ENCODE results near the gene ZDHHC14. TPM values are rescaled to one million over a fixed set of nuclear protein-coding genes. Genes with fewer than 3 reads are reported as not detected.

The ZDHHC14 gene
- total RNA-seq, 2 experiments from 2014 or later: 1.3 to 1.6 TPM

DNA sequence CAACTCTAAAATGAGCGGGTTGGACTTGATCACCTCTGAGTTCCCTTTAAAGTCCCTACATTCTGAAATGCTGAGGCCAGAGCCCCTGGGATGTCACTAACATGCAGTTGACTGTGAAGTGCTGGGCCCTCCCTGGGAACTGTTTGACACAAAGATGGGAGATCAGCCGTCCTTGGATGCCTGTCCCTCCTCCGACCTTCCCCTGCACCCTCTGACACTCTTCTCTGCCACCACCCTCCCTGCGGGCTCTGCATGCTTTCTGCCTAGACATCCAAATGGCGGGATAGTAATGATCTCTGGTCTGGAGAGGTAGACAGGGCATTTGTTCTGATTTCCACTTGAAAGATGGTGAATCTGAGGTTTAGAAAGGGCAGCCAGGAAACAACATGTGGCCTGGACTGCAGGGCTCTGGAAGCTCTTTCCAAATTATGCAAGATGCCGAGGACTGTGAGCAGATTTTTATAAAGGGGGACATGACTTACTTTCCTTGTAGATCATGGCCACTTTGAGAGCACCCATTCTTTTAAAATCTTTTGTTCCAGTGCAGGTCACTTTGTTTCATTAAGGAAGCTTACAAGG, 113.2 kb downstream of the ZDHHC14 start:
- no peak overlapping the region for H3K27ac Mint-ChIP-seq
- no peak for DNase-seq
- H3K36me3 ChIP-seq (ENCODE audit: insufficient read depth, low read length): no peaks in the 10 kb centered on the region
- intact Hi-C loops (cut with DNase I, micrococcal nuclease): no loop called here
- H3K4me3 ChIP-seq (ENCODE audit: low read length): no peak overlapping the region
- H3K4me1 Mint-ChIP-seq (ENCODE audit: low read depth): peaks cover 13% of the 10 kb centered on the region
- H3K27ac ChIP-seq (ENCODE audit: low read depth in 1 of 2, low read length in 2 of 2): no peak overlapping the region
- no peaks in the 10 kb centered on the region for H3K27me3 ChIP-seq (ENCODE audit: control insufficient read depth in 1 of 2, insufficient read depth in 2 of 2, low read length in 2 of 2)
- TF ChIP-seq, protein P1, sequence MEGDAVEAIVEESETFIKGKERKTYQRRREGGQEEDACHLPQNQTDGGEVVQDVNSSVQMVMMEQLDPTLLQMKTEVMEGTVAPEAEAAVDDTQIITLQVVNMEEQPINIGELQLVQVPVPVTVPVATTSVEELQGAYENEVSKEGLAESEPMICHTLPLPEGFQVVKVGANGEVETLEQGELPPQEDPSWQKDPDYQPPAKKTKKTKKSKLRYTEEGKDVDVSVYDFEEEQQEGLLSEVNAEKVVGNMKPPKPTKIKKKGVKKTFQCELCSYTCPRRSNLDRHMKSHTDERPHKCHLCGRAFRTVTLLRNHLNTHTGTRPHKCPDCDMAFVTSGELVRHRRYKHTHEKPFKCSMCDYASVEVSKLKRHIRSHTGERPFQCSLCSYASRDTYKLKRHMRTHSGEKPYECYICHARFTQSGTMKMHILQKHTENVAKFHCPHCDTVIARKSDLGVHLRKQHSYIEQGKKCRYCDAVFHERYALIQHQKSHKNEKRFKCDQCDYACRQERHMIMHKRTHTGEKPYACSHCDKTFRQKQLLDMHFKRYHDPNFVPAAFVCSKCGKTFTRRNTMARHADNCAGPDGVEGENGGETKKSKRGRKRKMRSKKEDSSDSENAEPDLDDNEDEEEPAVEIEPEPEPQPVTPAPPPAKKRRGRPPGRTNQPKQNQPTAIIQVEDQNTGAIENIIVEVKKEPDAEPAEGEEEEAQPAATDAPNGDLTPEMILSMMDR (IDR thresholded peaks at IDR 0.05): no peak
- POLR2A ChIA-PET: no interaction called here
- ATAC-seq (ENCODE audit: poor library complexity): no peak
- no peak overlapping the region for H3K4me3 Mint-ChIP-seq
- CTCF ChIA-PET: no interaction called here
- no peaks in the 10 kb centered on the region for H3K36me3 Mint-ChIP-seq (ENCODE audit: low read depth)
- no peaks in the 10 kb centered on the region for H3K27me3 Mint-ChIP-seq
- peaks cover 8% of the 10 kb centered on the region for H3K4me1 ChIP-seq (ENCODE audit: insufficient read depth, low read length)
- no peaks in the 10 kb centered on the region for H3K9me3 ChIP-seq (ENCODE audit: control insufficient read depth in 1 of 2, insufficient read depth in 1 of 2, low read length in 2 of 2)
- H3K9me3 Mint-ChIP-seq: no peaks in the 10 kb centered on the region

DNA sequence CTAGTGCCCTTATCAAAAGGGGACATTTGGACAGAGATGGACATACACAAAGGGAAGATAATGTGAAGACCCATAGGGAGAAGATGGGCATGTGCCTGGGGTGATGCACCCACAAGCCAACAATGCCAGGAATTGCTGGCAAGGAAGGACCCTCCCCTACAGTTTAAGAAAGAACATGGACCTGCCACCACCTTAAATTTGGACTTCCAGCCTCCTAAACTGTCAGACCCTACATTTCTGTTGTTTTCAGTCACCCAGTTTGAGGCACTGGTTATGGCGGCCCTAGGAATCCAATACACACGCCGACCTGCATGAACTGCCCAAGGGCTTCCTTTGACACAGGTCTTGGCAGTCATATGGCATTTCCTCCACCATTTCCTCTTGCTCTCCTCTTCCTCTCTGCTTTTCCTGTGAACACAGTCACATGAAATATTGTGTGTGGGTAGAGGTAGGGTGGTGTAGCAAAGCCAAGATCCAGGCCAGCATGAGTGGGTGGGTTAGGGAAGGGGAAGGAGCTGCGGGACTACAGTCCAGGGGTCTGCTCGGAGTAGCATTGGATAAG, 115.6 kb downstream of the ZDHHC14 start:
- Histone ChIP-seq H3K27ac (ENCODE audit: low read depth in 1 of 2, low read length in 2 of 2) (no peak overlapping the region), H3K4me3 (ENCODE audit: low read length) (no peak overlapping the region), H3K9me3 (ENCODE audit: control insufficient read depth in 1 of 2, insufficient read depth in 1 of 2, low read length in 2 of 2) (no peaks in the 10 kb centered on the region), H3K4me1 (ENCODE audit: insufficient read depth, low read length) (no peaks in the 10 kb centered on the region), H3K27me3 (ENCODE audit: control insufficient read depth in 1 of 2, insufficient read depth in 2 of 2, low read length in 2 of 2) (no peaks in the 10 kb centered on the region), H3K36me3 (ENCODE audit: insufficient read depth, low read length) (no peaks in the 10 kb centered on the region)
- TF ChIP-seq, protein P1 (IDR thresholded peaks at IDR 0.05): no peak
- DNase-seq: no peak
- ChIA-PET POLR2A (no interaction called here), CTCF (no interaction called here)
- Mint-ChIP-seq H3K27me3 (no peaks in the 10 kb centered on the region), H3K36me3 (ENCODE audit: low read depth) (no peaks in the 10 kb centered on the region), H3K27ac (no peak overlapping the region), H3K4me3 (no peak overlapping the region), H3K9me3 (no peaks in the 10 kb centered on the region), H3K4me1 (ENCODE audit: low read depth) (peaks cover 5% of the 10 kb centered on the region)
- no peak for ATAC-seq (ENCODE audit: poor library complexity)
- intact Hi-C loops (cut with DNase I, micrococcal nuclease): no loop called here

DNA sequence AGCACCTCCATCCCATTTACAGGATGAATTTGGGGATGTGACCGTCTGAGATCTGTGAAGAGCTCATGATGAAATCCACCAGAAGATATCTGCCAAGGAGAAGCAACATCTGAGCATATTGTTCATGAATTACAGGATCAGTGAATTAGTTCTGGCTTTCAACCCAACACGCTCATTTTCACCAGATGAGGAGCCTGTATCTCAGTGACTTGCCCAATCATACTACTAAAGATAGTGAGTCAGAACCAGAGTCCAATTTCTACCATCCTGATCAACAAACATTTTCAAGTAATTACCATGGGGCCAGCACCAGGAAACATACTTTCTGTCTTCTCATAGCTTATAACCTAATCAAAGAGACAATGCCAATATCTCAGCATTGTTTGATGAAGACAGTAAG, 116.6 kb downstream of the ZDHHC14 start:
- TF ChIP-seq, protein P1 (IDR thresholded peaks at IDR 0.05): no peak
- no peak overlapping the region for H3K27ac ChIP-seq (ENCODE audit: low read depth in 1 of 2, low read length in 2 of 2)
- H3K36me3 ChIP-seq (ENCODE audit: insufficient read depth, low read length): no peaks in the 10 kb centered on the region
- DNase-seq (no peak), ATAC-seq (ENCODE audit: poor library complexity) (no peak)
- no peaks in the 10 kb centered on the region for H3K36me3 Mint-ChIP-seq (ENCODE audit: low read depth)
- no peaks in the 10 kb centered on the region for H3K4me1 ChIP-seq (ENCODE audit: insufficient read depth, low read length)
- H3K4me3 Mint-ChIP-seq: no peak overlapping the region
- no peak overlapping the region for H3K4me3 ChIP-seq (ENCODE audit: low read length)
- H3K27ac Mint-ChIP-seq: no peak overlapping the region
- H3K4me1 Mint-ChIP-seq (ENCODE audit: low read depth): peaks cover 5% of the 10 kb centered on the region
- H3K27me3 Mint-ChIP-seq: no peaks in the 10 kb centered on the region
- no peaks in the 10 kb centered on the region for H3K9me3 ChIP-seq (ENCODE audit: control insufficient read depth in 1 of 2, insufficient read depth in 1 of 2, low read length in 2 of 2)
- POLR2A ChIA-PET: no interaction called here
- intact Hi-C loops (cut with DNase I, micrococcal nuclease): no loop called here
- no peaks in the 10 kb centered on the region for H3K9me3 Mint-ChIP-seq
- CTCF ChIA-PET: no interaction called here
- no peaks in the 10 kb centered on the region for H3K27me3 ChIP-seq (ENCODE audit: control insufficient read depth in 1 of 2, insufficient read depth in 2 of 2, low read length in 2 of 2)
